DMS 273 (cell line): ENCODE data around the gene RPL37.

ENCODE experiments used
- DNase-seq: peaks from one replicate; lab custom pipeline; 2025; ENCODE audit not compliant: unreplicated experiment; lab: John Stamatoyannopoulos, UW

The RPL37 gene

DNA sequence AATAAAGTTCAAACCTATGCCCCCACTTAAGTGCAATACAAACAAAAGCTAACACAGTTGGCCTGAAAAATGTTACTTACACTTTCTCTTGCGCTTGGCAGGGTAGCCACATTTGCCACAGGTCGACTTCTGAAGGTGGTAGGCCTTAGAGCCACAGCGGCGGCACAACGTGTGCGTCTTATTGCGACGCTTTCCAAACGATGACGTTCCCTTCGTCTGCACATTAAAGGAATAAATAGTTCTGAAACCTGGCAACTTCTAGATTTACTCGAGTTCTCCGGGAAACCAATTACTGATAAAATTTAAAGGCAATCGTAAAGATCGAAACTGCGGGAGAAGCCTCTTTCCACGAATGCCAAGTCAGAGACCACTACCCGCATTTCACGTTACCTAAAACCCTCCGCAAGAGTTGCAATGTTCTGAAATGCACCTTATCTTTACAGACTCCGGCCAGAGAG lies 602 bp downstream of the RPL37 start:
- DNase-seq: peak; percentile 54

DNA sequence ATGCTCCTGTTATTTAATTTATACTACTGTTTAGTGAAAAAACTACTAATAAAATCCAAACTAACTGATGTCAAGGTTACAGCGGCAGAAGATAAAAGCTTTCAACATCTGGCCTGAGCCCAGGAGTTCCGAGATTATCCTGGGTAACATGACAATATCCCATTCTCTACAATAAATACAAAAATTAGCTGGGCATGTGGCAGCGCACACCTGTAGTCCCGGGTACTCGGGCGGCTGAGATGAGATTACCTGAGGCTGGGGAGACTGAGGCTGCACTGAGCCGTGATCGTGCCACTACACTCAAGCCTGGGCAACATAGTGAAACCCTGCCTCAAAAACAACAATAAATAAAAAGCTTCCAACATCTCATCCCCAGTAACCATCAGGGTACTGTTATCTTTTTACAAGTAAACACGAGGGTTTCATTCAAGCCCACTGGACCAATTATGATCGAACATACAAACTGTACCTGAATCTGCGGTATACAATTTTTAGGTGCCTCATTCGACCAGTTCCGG lies 1.3 kb downstream of the RPL37 start:
- DNase-seq: no peak

DNA sequence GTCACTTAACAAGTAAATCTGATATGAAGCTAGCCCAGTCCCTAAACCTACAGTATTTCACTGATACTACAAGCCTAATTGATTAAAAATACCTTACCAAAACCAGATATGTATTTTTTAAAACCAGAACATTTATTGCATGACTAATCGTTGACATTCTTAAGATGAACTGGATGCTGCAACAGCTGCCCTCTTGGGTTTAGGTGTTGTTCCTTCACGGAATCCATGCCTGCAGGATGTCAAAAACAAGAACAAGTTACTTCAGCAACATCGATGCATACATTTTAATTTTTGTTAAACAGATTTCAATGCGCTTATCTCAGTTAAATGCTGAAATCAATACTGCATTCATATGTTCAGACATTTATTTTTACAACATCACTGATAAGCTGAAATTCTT lies 2.7 kb downstream of the RPL37 start:
- no peak for DNase-seq

DNA sequence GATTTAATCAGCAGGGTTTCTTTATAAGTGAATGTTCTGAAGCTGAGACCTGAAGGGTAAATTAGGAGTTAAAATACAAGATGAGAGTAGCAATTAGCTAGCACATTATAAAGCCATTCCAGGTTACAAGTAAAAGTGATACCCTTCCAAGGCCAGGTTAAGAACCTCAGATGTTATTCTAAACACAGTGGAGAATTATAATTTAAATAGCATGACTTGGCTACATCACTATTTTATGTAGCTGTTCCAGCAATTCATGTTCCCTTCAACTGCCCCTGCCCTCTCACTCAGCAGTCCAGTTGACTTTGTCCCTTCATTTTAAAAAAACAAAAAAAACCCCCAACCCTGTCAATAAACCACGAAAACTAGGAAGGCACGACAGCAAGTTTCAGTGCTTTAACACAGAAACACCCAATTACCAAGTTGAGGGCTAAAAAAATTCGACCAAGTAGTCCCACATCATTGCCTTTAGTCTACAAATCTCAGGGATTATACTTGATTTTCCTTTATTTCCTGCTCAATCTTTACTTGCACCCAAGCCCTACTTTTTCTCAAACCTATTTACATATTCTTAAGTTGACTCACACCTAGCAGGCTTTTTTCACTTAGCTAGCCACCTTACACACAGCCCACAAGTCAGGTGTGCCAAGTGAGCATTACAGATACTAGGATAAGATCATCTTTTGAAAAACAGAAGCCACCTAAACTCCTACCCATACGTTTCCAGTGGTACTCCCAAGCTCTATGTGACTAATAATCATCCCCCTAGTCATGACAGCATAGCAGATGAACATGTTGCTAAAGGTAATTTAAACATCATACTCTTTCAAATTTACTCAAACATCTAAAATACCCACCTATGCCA lies 3.4 kb downstream of the RPL37 start:
- no peak for DNase-seq

DNA sequence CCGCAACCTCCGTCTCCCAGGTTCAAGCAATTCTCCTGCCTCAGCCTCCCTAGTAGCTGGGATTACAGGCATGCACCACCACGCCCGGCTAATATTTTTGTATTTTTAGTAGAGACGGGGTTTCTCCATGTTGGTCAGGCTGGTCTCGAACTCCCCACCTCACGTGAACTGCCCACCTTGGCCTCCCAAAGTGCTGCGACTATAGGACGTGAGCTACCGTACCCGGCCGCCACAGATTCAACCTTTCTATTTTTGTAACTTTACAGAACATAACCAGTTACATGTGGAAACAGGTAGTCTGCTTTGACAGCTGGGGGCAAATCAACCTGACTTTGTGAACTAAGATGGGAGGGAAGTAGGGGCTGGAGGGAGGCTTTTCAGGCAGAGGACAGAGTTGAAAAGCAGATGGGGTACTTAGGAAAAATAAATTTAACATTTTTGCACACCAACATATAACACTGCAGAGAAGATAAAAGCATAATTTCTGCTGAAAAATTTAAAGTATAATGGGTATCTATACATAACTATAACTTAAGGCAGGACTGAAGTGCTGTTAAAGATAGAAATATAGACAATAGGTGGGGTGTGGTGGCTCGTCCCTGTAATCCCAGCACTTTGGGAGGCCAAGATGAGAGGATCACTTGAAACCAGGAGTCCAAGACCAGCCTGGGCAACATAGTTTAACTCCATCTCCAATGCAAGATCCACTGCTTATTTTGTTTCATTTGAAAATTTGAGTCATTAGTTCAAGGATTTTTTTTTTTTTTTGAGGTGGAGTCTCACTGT lies 5.1 kb downstream of the RPL37 start:
- DNase-seq: no peak

DNA sequence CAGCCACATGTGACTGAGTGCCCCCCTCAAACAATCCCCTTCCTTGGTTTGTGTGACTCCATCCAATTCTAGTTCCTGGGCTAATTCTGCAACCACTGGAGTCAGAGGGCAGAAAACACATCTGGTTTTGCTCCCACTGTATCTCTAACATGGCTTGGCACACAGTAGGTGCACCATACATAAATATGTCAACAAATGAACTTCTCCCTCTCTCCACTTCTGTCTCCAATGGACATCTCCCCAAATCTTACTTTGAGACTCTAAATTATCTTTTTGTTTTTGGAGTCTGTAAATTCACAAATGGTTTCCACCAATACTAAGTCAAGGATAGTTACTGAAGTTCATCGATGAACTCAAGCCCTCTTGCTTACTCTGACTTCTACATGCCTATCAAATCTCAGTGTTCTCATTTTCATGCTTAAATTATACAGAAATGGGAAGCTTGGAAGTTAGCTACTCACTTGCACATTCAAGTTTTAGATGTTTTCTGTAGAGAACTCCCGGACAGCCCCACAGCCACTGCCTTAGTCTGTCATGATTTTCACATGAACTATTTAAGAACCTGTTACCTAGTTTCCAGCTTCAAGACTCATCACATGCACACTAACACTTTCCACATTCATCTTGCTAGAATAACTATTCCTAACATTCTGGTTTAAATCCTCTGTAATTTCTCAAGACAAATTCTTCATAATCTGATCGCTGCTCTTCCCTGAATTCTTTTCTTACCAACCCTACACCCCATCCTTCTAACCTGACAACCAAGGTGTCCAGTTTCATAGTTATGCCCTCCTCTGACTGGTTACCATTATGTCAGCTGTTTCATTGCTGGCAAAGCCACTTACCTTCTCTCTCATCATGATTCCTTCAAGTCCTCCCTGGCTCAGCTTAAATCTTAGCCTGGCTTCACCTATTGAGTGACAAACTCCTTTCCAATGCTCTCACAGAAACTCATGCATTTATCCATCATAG lies 6.0 kb downstream of the RPL37 start:
- DNase-seq: peak; percentile 56

DNA sequence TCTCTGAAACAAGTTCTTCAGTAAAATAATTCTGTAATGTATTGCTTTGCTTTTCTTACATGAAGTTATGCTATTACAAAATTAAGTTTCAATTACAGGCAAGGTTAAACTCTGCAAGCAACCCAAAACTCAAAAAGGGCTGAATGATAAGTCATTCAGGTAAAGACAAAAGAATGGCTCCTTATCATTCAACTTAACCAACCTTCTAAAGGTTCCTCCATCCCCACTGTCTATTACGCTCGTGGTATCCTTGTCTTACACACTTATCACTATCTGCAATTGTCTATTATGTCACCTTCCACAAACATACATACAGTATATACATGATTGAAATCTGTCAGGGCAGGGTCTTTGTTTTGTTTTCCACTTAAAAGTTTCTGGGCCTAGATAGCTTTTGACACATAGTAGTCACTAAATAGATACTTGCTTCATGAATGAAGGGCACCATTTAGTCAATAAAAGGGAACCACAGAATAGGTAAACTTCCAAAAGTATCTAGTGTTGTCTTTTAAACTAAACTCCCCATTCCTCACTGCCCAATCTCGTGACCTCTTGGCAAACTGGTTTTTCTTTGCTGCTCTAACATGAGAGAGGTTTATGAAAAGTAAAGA lies 6.9 kb downstream of the RPL37 start:
- DNase-seq: peak; percentile 48

DNA sequence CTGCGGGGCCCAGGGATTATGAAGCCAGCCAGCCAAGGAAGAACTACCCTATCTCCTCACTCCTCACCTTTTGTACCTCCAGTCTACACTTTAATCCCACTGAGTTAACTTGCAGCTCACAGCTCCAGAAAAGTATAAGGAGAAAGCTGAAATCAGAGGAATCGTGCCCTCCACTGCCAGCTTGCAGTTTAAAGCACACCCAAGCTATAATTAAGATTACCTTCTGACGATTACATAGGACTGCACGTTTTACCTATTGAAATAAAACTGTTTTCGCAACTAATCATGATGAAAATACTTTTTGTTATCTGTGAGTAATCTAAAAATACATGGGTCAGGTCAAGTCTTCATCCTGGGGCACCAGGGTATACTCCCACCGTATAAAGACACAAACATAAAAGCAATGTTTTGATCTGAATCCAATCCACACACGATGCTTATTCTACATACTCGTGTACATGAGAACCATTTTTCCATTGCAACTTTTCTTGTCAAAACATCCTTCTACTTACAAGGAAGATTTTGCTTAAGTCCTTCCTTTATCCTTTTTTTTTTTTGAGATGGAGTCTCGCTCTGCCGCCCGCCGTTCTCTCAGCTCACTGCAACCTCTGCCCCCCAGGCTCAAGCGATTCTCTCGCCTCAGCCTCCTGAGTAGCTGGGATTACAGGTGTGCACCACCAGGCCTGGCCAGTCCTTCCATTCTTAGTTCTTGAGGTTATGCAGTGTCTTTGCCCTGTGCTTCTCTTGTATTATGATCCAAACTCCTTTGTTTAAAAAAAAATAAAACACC lies 7.6 kb downstream of the RPL37 start:
- peak; percentile 50 for DNase-seq

DNA sequence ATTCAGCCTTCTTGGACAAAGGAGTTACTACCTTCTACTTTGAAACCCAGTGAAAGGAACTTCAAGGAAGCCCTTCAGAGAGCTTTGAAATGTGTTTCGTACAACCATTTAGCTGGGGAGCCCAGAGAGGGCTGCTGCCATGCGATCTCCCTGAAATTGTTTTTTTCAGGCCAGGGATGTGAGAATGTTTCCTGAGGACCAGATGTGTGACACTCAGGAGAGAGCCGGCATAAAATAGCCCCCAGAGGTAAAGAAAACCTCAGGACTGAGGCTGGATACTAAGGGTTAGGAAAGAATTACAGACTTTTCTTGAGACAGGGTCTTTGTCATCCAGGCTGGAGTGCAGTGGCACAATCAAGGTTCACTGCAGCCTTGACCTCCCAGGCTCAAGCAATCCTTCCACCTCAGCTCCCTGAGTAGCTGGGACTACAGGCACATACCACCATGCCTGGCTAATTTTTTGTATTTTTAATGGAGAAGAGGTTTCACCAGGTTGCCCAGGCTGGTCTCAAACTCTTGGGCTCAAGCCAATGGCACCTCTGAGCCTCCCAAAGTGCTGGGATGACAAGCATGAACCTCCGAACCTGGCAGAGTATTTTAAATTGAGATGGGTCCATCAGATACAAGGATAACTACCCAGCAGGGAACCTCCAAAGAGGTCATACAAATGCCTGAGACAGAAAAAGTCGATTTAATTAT lies 8.4 kb downstream of the RPL37 start:
- DNase-seq: peak; percentile 53

DNA sequence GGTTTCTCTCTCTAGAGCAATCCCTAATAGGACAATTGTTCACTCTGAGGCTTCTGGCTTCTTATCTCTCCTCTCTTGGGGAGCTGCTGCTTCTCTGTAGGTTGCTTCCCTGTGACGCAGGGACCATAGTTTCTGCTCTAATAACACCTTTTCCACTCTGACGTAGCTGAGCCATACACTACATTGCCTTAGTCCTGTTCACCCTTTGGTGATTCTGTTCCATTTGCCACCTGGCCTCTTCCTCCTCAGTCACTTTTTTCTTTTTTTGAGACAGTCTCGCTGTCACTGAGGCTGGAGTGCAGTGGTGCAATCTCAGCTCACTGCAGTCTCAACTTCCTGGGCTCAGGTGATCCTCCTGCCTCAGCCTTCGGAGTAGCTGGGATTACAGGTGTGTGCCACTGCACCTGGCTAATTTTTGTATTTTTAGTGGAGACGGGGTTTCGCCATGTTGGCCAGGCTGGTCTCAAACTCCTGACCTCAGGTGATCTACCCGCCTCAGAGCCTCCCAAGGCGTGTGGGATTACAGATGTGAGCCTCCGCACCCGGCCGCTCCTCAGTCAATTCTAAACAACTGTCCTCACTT lies 9.5 kb downstream of the RPL37 start:
- DNase-seq: peak; percentile 74

DNA sequence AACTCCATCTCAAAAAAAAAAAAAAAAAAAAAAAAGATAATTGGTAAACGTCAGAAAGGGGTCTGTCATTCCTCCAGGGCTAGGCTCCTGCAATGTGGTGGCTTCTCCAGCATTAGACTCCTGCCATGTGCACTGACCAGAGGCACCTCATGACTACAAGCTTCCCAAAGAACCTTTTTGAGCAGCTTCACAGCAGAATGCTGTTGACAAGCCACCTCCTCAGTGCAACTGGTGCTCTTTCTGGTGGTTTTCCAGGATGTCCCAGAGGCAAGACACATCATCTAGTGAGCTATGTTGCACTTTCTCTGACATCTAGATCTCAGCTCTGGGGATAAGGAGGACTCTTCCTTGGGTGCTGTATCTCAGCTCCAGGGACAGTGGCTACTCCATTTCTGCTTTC lies 11.6 kb downstream of the RPL37 start:
- DNase-seq: peak; percentile 29

DNA sequence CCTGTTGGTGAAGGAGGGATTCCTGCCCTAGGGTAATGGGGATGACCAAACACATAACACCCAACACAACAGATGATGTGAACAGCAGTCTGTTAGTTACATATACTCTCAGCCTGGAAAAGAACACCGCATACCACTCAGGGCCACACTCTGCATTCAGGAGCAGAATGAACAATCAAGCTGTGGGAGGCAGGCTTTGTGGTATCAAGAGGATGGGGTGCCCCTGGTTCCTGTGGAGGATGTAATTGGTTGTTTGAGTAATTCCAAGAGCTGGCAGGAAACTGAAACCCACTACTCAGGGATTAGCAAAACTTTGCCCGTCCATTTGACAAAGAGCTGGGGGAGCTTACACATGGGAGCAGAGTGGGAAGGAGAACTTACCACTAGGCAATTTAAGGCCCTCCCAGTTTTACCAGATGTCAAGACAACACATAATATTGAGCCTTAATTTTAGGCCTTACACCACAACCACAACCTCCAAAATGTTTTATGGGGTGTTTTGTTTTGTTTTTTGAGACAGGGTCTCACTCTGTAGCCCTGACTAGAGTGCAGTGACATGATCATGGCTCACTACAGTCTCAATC lies 21.2 kb downstream of the RPL37 start:
- DNase-seq: no peak

DNA sequence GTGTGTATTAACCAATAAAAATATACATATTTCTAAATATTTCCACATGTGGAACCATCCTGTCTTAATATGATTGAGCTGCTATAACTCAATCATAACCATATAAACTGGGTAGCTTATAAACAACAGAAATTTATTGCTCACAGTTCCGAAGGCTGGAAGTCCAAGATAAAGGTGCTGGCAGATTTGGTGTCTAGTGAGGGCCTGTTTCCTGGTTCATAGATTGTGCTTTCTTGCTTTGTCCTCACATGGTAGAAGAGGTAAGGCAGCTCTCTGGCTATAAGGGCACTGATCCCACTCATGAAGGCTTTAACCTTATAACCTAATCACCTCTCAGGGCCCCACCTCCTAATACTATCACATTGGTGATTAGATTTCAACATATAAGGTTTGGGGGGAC lies 22.9 kb downstream of the RPL37 start:
- no peak for DNase-seq

DNA sequence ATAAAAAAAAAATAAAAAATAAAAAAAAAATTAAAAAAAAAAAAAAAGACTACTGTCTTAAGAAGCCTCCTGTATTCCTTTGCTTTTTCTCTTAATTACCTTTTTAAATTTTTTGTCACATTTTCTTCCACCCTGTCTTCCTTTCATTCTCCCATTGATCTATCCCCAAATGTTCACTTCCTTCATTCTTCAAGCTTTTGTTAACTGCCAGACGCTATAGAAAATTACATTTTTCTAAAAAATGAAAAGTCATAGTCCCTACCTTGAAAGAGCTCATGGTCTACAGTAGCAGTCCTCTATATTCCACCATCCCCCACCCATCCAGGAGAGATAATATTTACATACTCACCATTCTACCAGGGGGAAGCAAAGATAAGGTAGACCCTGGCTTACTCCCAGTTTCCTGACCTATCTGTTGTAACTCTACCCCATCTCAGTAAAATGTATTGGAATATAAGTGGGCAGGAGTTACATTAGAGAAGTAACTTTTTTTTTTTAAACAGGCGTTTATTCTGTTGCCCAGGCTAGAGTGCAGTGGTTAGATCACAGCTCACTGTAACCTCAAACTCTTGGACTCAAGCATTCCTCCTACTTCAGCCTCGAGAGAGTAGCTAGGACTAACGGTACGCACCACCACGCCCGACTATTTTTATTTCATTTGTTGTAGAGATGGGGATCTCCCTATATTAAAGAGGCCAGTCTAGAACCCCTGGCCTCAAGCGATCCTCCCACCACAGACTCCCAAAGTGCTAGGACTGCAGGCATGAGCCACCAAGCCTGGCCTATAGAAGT lies 33.1 kb downstream of the RPL37 start:
- DNase-seq: no peak

DNA sequence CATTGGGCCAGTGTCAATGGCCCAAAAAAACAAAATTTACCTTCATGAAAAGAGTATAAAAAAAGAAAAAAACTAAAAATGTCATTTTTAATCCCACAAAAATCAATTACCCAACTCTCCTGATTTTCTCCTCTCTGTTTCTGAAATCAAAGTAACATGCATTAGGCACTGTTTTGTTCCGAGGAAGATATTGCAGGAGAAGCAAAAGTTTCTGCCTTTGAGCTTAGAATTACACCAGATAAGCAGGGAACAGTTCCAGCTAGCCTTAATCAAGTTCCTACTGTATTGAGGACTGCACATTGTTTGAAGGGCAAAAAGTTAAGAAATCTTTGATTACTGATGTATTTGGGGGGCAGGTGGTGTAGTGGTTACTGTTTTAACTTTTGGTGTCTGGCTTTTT lies 35.8 kb downstream of the RPL37 start:
- peak; percentile 11 for DNase-seq

DNA sequence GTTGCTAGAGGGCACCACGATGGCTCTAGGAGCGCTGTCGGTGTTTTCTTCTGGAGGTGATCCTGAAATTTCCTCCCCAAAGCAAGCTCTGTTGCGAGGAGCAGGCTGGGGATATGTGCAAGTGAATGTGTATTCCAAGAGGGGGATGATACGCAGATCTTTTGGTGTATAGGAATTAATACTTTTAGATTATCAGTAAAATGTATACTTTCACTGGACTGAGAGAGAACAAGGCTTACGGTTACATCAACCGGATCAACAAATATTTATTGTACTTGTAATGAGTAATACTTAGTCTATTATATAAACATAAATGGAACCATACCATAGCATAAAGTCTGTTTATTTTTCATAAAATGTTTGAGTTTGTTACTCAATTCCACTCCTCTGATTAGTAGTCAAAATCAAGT lies 36.2 kb downstream of the RPL37 start:
- no peak for DNase-seq

DNA sequence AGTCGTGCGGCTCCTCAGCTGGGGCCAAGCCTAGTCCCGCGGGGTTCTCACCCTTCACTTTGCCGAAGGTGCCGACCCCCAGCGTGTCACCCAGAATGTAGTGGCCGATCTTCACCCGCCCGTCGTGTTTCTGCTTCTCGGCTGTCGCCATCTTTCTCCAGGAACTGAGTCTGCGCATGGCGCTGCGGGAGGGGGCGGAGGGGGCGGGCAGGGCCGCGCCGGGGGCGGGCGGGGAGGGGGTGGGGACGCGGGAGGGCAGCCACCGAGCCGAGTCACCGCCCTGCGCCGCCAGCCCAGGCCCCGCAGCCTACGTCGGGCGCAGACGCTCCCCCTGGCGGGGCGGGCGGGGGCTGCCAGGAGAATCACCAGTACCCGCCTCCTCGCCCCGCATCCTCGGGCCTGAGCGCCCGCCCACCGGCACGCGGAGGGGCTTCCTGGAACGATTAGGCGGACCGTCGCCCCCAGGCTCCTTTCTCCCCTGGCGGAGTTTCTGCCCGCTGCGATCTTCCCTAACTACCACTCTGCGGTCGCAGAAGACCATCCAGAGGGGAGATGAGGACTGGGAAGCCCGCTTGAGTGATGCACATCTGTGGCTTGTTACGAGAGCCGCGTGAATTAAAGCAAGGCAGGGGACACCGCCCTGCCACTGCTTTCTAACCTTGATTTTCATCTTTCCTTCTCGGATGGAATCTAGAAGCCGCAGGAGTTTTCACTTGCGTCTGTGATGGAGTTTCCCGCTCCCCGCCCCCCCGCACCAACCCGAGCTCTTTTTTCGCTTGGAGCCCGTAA lies 36.8 kb downstream of the RPL37 start, which contains the start of gene PRKAA1:
Gene PRKAA1, minus strand, starts transcription at position 363 of the 789 bp plus-strand sequence. Its CDS starts 185 bp downstream, at position 178.
- peak; percentile 96 for DNase-seq
